Endothelial cell of umbilical vein (primary cell): ENCODE data around the gene RNLS. TPM values are rescaled to one million over a fixed set of nuclear protein-coding genes. Genes with fewer than 3 reads are reported as not detected.

Source experiments
- BruUV-seq: library from RNA; stranded (reverse); fragments of 400-500 nt; replicated peaks from 2 replicates; lab custom pipeline; 2021; lab: Mats Ljungman, UMichigan
- CTCF ChIA-PET: fragments of 300-600, 350-600 bp; sonication (Branson Sonifier 250); formaldehyde crosslinking; loops from one replicate; lab custom pipeline; 2021; ENCODE audit warnings: antibody characterized with exemption, inconsistent platforms; lab: Charles Lee
- POLR2A ChIA-PET: fragments of 300-600, 350-600 bp; sonication (Branson Sonifier 250); formaldehyde crosslinking; loops from one replicate; lab custom pipeline; 2021; ENCODE audit warnings: antibody characterized with exemption, inconsistent platforms; lab: Charles Lee
- DNase-seq: peaks from one replicate; pipeline ENCODE4 v3.0.0-alpha.2; 2011; ENCODE audit warnings: low read depth, low spot score
- FAIRE-seq: peaks from 2 replicates; lab custom pipeline; 2011; peaks lifted over from hg19 to GRCh38; lab: Jason Lieb, UNC
- H2AFZ ChIP-seq: 2 replicates; pipeline ENCODE4 v1.6.0; 2012; ENCODE audit warnings: low read depth, low read length, control low read depth, inconsistent platforms
- H3K27ac ChIP-seq: 2 replicates; pipeline ENCODE4 v1.5.1; 2011; ENCODE audit warnings: low read depth, mild to moderate bottlenecking, control low read depth, low read length, moderate library complexity; ENCODE audit not compliant: insufficient read depth
- H3K27me3 ChIP-seq, 2 experiments: 2 replicates each; pipeline versions ENCODE4 v1.6.0 to v1.6.1; 2011; ENCODE audit warnings: low read length in 2 of 2, mixed read lengths in 1 of 2; ENCODE audit not compliant: control insufficient read depth in 2 of 2, insufficient read depth in 2 of 2
- H3K36me3 ChIP-seq, 2 experiments: 2 replicates in 1 of 2; 3 replicates in 1 of 2; pipeline ENCODE4 v1.5.1; 2011; ENCODE audit warnings: low read length in 2 of 2, mild to moderate bottlenecking in 1 of 2, moderate library complexity in 1 of 2; ENCODE audit not compliant: control insufficient read depth in 2 of 2, insufficient read depth in 2 of 2; ENCODE audit errors: extremely low read depth in 1 of 2
- H3K4me1 ChIP-seq: 3 replicates; pipeline ENCODE4 v1.5.1; 2011; ENCODE audit warnings: mild to moderate bottlenecking, low read length; ENCODE audit not compliant: control insufficient read depth, insufficient read depth; ENCODE audit errors: extremely low read depth
- H3K4me2 ChIP-seq: 2 replicates; pipeline ENCODE4 v1.6.1; 2011; ENCODE audit warnings: low read length, control low read depth, mixed read lengths; ENCODE audit not compliant: insufficient read depth
- H3K4me3 ChIP-seq, 3 experiments: fragments of 200-600 bp in 1 of 3; sonication (generic), shearing (Covaris generic) in 1 of 3; replicated peaks in 1 of 3; 2 replicates each; pipeline ENCODE4 v1.5.1; 2011 to 2016; ENCODE audit warnings: control low read depth in 3 of 3, low read length in 3 of 3, mild to moderate bottlenecking in 2 of 3, inconsistent platforms in 1 of 3, low read depth in 1 of 3, moderate library complexity in 1 of 3; ENCODE audit not compliant: insufficient read depth in 1 of 3
- H3K79me2 ChIP-seq: 2 replicates; pipeline ENCODE4 v1.6.0; 2012; ENCODE audit warnings: low read length, inconsistent platforms; ENCODE audit not compliant: control insufficient read depth, insufficient read depth
- H3K9ac ChIP-seq: replicated peaks from 2 replicates; pipeline ENCODE3; 2011; ENCODE audit warnings: low read length, control low read depth; ENCODE audit not compliant: insufficient read depth; ENCODE audit errors: extremely low read depth
- H3K9me1 ChIP-seq: replicated peaks from 3 replicates; pipeline ENCODE4 v1.6.0; 2011; ENCODE audit warnings: mild to moderate bottlenecking, low read length; ENCODE audit not compliant: control insufficient read depth, insufficient read depth; ENCODE audit errors: extremely low read depth
- H3K9me3 ChIP-seq: replicated peaks from 2 replicates; pipeline ENCODE4 v1.5.1; 2012; ENCODE audit warnings: low read length, inconsistent platforms; ENCODE audit not compliant: control insufficient read depth, insufficient read depth
- H4K20me1 ChIP-seq: replicated peaks from 2 replicates; pipeline ENCODE3; 2011; ENCODE audit warnings: mild to moderate bottlenecking, low read length; ENCODE audit not compliant: control insufficient read depth, insufficient read depth; ENCODE audit errors: extremely low read depth
- CTCF ChIP-seq, 2 donors: IDR thresholded peaks; 1 replicate in 1 of 2; 2 replicates in 1 of 2; pipeline ENCODE4 v1.5.1; 2011; ENCODE audit warnings: low read length in 2 of 2, mild to moderate bottlenecking in 2 of 2, moderate library complexity in 2 of 2, control low read depth in 1 of 2, inconsistent platforms in 1 of 2, low read depth in 1 of 2; ENCODE audit not compliant: insufficient read depth in 1 of 2; ENCODE audit errors: extremely low read depth in 1 of 2
- EZH2 ChIP-seq: IDR thresholded peaks from 2 replicates; pipeline ENCODE4 v1.6.1; 2012; ENCODE audit warnings: borderline replicate concordance, low read depth, mild to moderate bottlenecking, moderate library complexity, low read length, inconsistent platforms; ENCODE audit not compliant: severe bottlenecking
- FOS ChIP-seq: IDR thresholded peaks from 2 replicates; pipeline ENCODE4 v1.6.1; 2011; ENCODE audit warnings: mild to moderate bottlenecking, low read length, moderate library complexity, borderline replicate concordance; ENCODE audit not compliant: insufficient read depth
- GATA2 ChIP-seq: IDR thresholded peaks from 2 replicates; pipeline ENCODE4 v1.7.0; 2011; ENCODE audit warnings: low read depth, mild to moderate bottlenecking, moderate library complexity, mixed read lengths, low read length; ENCODE audit not compliant: insufficient read length, insufficient read depth
- JUN ChIP-seq: IDR thresholded peaks from 2 replicates; pipeline ENCODE4 v1.6.1; 2011; ENCODE audit warnings: borderline replicate concordance, low read depth; ENCODE audit not compliant: insufficient read length, insufficient read depth
- MAX ChIP-seq: IDR thresholded peaks from 2 replicates; pipeline ENCODE4 v1.6.1; 2011; ENCODE audit not compliant: insufficient read depth, insufficient read length
- MYC ChIP-seq: IDR thresholded peaks from one replicate; pipeline ENCODE4 v1.6.1; 2011; ENCODE audit warnings: mild to moderate bottlenecking, low read depth, low read length
- POLR2A ChIP-seq: IDR thresholded peaks from 2 replicates; pipeline ENCODE4 v1.6.1; 2012; ENCODE audit warnings: low read depth, mild to moderate bottlenecking, control low read depth, low read length
- POLR2AphosphoS5 ChIP-seq: IDR thresholded peaks from 2 replicates; pipeline ENCODE4 v1.6.1; 2012; ENCODE audit warnings: low read depth, mild to moderate bottlenecking, control low read depth, low read length, moderate library complexity; ENCODE audit not compliant: insufficient read depth
- dilution Hi-C: fragments of 300-500 bp; cut with MboI; formaldehyde crosslinking; loops from one replicate; pipeline ENCODE4 v1.15.0; 2019; ENCODE audit warnings: low sequenced_read_pairs; ENCODE audit not compliant: extremely low pct_ligation_motif_present
- intact Hi-C: fragments of 100-400 bp; cut with micrococcal nuclease; formaldehyde crosslinking; loops from one replicate; pipeline ENCODE4 v1.10.0; 2022
- polyA plus RNA-seq, 4 experiments: library from polyadenylated mRNA; depleted of rRNA in 3 of 4; stranded (reverse) in 3 of 4; unstranded in 1 of 4; fragments of >200 nt; gene quantifications; 2 replicates each; pipeline versions ENCODE4 v1.2.1 to v1.2.3, GENCODE V29; 2011 to 2012; ENCODE audit warnings: missing spikeins in 1 of 4
- total RNA-seq: library from RNA; stranded (reverse); gene quantifications from 2 replicates; pipeline ENCODE4 v1.2.3, GENCODE V29; 2021

The RNLS gene
- total and polyA plus RNA-seq, 2 donors (not counting 3 experiments of a cell fraction or from before 2014, with no cell fraction given), result 2.5 to 4.6 TPM

GRCh38 chr10:88361995-88362807 is 220.9 kb downstream of the RNLS start:
- no peaks in the 10 kb centered on the region for H3K36me3 ChIP-seq
- no peaks in the 10 kb centered on the region for H3K9me1 ChIP-seq
- POLR2A ChIA-PET, result no interaction called here
- no peaks in the 10 kb centered on the region for H3K79me2 ChIP-seq
- CTCF ChIA-PET, result no interaction called here
- dilution Hi-C loops, result no loop called here
- no peak overlapping the region for H3K27ac ChIP-seq
- intact Hi-C loops, result no loop called here
- no peak overlapping the region for H2AFZ ChIP-seq
- no peak overlapping the region for H3K9ac ChIP-seq
- H3K4me2 ChIP-seq, result no peak overlapping the region
- no peaks in the 10 kb centered on the region for H3K27me3 ChIP-seq
- H3K4me3 ChIP-seq, result no peak overlapping the region
- FAIRE-seq (no peak), DNase-seq (no peak)
- TF ChIP-seq POLR2AphosphoS5, result no peak
- no peak for TF ChIP-seq MAX
- TF ChIP-seq GATA2, result no peak
- no peak for TF ChIP-seq FOS
- no peak for TF ChIP-seq EZH2
- no peak for TF ChIP-seq CTCF (IDR thresholded peaks at IDR 0.05; ENCODE audit: extremely low read depth in 1 of 2, insufficient read depth in 1 of 2, low read depth in 1 of 2, low read length in 2 of 2)
- TF ChIP-seq POLR2A, result no peak
- TF ChIP-seq MYC, result no peak
- no peak for TF ChIP-seq JUN
- H3K4me1 ChIP-seq, result no peaks in the 10 kb centered on the region
- H4K20me1 ChIP-seq, result no peaks in the 10 kb centered on the region
- no peaks in the 10 kb centered on the region for H3K9me3 ChIP-seq
- no TSS peak for BruUV-seq
